Fibroblast of skin of right quadriceps (primary cell): Measurements from ENCODE around the gene ZNF280B.
"Not testable (repeated sequence)": the region's sequence is repeated elsewhere in the genome, so short reads cannot be mapped to it uniquely, and the experiment has no call there.

Experiments
- DNase-seq: peaks from one replicate; pipeline ENCODE4 v3.0.0-alpha.2; 2013

The ZNF280B gene

DNA sequence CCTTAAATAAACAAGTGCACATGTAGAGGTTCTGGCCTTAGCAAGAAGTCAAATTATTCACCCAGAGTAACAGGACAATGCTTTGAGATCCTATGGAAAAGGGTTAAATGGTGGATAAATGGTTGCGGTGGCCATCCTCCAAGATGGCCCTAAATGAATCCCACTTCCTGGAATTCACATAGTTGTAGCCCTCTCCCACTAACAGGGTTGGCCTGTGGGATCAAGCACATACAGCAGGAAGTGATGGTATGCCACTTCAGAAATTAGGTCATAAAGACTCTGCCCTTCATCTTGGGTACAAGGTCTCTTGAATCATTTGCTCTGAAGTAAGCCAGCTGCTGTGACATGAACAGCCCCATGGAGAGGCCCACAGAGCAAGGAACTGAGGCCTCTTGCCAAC lies 1.8 kb downstream of the ZNF280B start:
- no peak for DNase-seq

- DNase-seq = no peak
These were observed 10.3 kb downstream of the ZNF280B start for GRCh38 chr22:22498267-22498666.

- DNase-seq = not testable (repeated sequence)
These were observed 17.0 kb downstream of the ZNF280B start for GRCh38 chr22:22491589-22491988.

- no peak for DNase-seq
These were observed 19.8 kb downstream of the ZNF280B start for GRCh38 chr22:22488736-22489135.

- no peak for DNase-seq
These were observed 20.5 kb downstream of the ZNF280B start for GRCh38 chr22:22487869-22488597.

DNA sequence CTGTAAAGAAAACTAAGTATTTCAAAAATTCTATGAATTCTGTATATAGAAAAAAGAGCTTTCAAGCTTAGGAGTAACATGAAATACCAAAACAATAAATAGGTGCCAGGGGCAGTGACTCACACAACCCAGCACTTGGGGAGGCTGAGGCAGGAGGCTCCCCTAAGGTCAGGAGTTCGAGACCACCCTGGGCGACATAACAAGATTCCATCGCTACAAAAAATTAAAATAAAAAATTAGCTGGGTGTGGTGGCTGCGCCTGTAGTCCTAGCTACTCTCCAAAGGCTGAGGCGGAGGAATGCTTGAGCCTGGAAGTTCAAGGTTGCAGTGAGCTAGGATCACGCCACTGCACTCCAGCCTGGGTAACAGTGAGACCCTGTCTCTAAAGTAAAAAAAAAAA lies 21.5 kb downstream of the ZNF280B start:
- DNase-seq = no peak

GRCh38 chr22:22486132-22486899 lies 22.2 kb downstream of the ZNF280B start:
- DNase-seq = no peak

- DNase-seq = no peak
These were observed 23.0 kb downstream of the ZNF280B start for GRCh38 chr22:22485524-22485923.

GRCh38 chr22:22484023-22484422 lies 24.5 kb downstream of the ZNF280B start:
- DNase-seq = no peak

- DNase-seq = no peak
These were observed 27.6 kb downstream of the ZNF280B start for GRCh38 chr22:22480940-22481339.

DNA sequence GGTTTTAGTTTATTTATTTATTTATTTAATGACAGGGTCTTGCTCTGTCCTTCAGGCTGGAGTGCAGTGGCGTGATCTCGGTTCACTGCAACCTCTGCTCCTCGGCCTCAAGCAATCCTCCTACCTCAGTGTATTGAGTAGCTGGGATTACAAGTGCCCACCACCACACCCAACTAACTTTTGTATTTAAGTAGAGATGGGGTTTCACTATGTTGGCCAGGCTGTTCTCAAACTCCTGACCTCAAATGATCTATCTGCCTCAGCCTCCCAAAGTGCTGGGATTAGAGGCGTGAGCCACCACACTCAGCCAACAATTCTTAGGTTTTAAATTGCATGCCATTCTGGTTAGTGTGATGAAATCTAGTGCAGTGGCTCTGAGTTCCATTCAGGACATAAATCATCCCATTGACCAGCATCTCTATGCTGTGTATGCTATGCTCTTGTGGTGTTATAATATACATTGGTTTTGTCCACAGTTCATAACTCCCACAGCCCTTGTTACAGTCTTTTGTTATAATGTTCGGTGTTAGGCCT lies 28.5 kb downstream of the ZNF280B start:
- peak; percentile 53 for DNase-seq

DNA sequence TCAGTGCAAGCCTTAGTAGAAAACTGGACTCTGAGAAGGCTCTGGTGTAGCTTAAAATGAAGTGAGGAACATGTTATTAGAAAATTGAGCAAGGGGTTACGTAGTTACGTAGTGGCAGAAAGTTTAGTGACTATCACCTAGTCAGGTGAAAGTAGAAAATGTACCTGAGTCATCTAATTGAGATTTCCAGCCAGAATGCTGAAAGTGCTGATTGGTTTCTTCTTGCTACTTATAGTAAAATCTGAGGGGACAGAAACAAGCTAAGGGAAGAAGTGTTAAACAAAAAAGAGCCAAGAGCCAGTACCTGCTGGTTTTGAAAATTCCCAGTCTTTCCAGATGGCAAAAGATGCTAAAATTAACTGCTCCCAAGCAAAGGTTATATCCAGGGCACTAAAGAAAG lies 29.4 kb downstream of the ZNF280B start:
- no peak for DNase-seq

DNA sequence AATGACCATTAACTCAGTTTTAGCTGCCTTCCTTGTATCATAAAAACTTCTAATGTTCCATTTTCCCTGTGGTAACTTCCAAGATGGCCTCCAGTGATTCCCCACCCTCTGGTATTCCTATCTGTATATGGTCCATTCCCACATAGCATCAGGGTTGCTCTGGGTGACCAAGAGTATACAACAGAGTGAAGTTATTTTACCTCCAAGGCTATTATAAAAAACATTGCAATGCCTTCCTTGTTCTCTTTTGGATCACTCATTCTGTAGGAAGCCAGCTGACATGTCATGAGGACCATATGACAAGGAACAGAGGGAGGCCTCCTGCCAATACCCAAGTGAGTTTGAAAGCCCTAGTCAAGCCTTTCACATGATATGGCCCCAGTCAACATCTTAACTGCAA lies 30.1 kb downstream of the ZNF280B start:
- no peak for DNase-seq

- no peak for DNase-seq
These were observed 33.8 kb downstream of the ZNF280B start for GRCh38 chr22:22474733-22475132.

GRCh38 chr22:22471104-22471503 lies 37.4 kb downstream of the ZNF280B start:
- not testable (repeated sequence) for DNase-seq

DNA sequence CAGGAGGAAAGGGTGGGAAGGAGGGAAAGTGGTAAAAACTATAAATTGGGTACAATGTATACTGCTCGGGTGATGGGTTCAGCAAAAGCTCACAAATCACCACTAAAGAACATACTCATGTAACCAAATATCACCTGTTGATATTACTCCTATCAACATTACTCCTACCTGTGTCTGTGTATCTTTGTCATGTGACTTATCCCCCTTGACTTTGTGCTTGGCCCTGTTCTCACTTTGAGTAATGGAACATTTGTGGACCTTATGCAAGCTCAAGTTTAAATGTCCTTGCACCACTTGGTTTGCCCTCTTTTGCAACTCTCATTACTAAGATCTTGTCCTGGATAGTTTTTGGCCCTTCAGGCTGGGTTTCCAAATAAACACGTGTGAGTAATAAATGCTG lies 39.0 kb downstream of the ZNF280B start:
- no peak for DNase-seq

DNA sequence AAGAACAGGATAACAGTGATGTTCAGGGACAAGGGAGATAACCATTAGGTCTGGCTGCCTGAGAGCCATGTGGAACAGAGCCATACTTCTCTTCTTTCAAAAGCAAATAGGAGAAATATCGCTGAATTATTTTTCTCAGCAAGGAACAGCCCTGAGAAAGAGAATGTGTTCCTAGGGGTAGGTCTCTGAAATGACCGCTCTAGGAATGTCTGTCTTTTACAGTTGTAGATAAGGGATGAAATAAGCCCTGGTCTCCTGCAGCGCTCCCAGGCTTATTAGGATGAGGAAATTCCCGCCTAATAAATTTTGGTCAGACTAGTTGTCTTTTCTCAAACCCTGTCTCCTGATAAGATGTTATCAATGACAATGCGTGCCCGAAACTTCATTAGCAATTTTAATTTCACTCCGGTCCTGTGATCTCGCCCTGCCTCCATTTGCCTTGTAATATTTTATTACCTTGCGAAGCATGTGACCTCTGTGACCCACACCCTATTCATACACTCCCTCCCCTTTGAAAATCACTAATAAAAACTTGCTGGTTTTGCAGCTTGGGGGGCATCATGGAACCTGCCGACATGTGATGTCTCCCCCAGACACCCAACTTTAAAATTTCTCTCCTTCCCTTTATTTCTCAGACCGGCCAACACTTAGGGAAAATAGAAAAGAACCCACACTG lies 39.6 kb downstream of the ZNF280B start:
- not testable (repeated sequence) for DNase-seq

DNA sequence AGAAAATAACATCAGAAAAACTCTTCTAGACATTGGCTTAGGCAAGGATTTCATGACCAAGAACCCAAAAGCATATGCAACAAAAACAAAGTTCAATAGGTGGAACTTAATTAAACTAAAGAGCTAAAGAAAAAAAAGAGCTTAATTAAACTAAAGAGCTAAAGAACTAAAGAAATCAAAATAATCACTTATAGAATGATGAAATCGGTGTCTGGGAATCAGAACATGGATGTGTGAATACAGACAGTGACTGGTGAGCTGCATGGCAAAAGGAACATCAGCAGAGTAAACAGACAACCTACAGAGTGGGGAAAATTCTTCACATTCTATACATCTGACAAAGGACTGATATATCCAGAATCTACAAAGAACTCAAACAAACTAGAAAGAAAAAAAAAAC lies 41.4 kb downstream of the ZNF280B start:
- no peak for DNase-seq

GRCh38 chr22:22465782-22466181 lies 42.8 kb downstream of the ZNF280B start:
- no peak for DNase-seq

- DNase-seq = no peak
These were observed 43.4 kb downstream of the ZNF280B start for GRCh38 chr22:22465094-22465602.

DNA sequence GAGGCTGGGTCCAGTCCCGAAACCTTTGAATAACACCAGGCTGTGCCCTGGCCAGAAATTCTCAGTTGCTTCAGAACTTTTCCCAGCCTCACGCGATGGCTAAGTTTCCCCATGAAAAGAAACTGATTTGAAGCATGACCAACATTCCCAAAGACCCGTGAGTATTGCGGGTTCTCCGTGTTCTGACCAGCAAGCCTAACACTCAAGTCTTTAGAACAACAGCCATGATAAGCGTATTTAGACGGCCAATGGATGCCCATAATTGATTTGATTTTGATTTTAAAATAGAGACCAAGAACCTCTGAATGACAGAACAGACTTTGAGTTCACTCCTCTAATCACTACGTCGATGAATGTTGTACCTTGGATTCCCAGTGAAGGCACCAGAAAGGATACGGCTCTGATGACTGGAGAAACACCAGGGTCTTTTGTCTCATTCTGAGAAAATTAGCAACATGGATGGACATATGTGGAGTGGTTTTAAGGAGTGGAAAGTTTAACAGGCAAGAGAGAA lies 43.9 kb downstream of the ZNF280B start:
- no peak for DNase-seq

DNA sequence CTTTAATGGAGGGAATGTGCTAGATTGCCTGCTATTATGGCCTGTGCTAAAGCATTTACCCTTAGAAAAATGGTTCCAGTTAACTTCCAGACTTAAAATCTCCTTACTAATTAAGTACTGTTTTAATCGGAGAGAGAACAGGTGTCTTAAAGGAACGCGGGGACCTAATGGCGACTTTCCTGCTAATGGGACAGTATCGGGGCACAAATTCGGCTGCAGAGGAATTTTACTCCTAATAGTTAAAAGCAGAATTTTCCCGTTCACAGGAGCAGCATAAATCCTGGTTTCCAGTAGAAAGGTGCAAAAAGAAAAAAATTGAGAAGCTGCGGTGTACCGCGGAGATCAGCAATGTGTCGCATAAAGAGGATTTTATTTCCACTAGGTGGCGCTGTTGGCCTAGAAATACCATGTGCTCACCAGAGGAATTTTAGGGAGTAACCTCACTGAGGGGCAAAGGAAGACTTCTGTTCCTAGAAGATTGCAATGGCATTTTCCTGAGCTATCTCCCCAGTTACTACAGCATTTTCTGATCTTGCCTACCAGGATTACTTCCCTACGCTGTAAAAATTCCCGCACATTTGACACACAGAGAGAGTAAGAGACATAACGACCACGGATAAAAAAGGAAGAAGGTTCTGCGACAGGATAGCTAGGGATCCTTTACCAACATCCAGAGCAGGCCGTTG lies 44.5 kb downstream of the ZNF280B start:
- peak; percentile 59 for DNase-seq
